ENCODE measurements around the gene EVL.
A peak's percentile ranks its signal among the peaks of the same experiment; 100 is the strongest.

Gene EVL

GRCh38 chr14:100067481-100067880 is 2.3 kb downstream of the EVL start:
- DNase-seq (ENCODE audit: low read depth) = no peak

GRCh38 chr14:100067971-100068959 is 3.0 kb downstream of the EVL start:
- peak; percentile 80 for DNase-seq (ENCODE audit: low read depth)

- no peak for DNase-seq (ENCODE audit: low read depth)
These were observed 4.1 kb downstream of the EVL start for GRCh38 chr14:100069161-100069800.

GRCh38 chr14:100070310-100070709 is 5.1 kb downstream of the EVL start:
- no peak for DNase-seq (ENCODE audit: low read depth)

GRCh38 chr14:100071545-100071944 is 6.3 kb downstream of the EVL start:
- no peak for DNase-seq (ENCODE audit: low read depth)

- DNase-seq (ENCODE audit: low read depth) = no peak
These were observed 7.6 kb downstream of the EVL start for GRCh38 chr14:100072783-100073346.

- no peak for DNase-seq (ENCODE audit: low read depth)
These were observed 8.6 kb downstream of the EVL start for GRCh38 chr14:100073576-100074430.

GRCh38 chr14:100074431-100075100 is 9.3 kb downstream of the EVL start:
- DNase-seq (ENCODE audit: low read depth) = no peak

GRCh38 chr14:100075681-100076080 is 10.5 kb downstream of the EVL start:
- no peak for DNase-seq (ENCODE audit: low read depth)

GRCh38 chr14:100076133-100076532 is 10.9 kb downstream of the EVL start:
- DNase-seq (ENCODE audit: low read depth) = no peak

GRCh38 chr14:100076606-100077005 is 11.4 kb downstream of the EVL start:
- DNase-seq (ENCODE audit: low read depth) = no peak

GRCh38 chr14:100077441-100077840 is 12.2 kb downstream of the EVL start:
- DNase-seq (ENCODE audit: low read depth) = no peak

- DNase-seq (ENCODE audit: low read depth) = no peak
These were observed 13.1 kb downstream of the EVL start for GRCh38 chr14:100078216-100078803.

- peak; percentile 73 for DNase-seq (ENCODE audit: low read depth)
These were observed 13.9 kb downstream of the EVL start for GRCh38 chr14:100078997-100079725.

GRCh38 chr14:100079726-100080005 is 14.4 kb downstream of the EVL start:
- no peak for DNase-seq (ENCODE audit: low read depth)

- DNase-seq (ENCODE audit: low read depth) = no peak
These were observed 15.0 kb downstream of the EVL start for GRCh38 chr14:100080206-100080605.

- no peak for DNase-seq (ENCODE audit: low read depth)
These were observed 16.9 kb downstream of the EVL start for GRCh38 chr14:100081997-100082625.

GRCh38 chr14:100082723-100083122 is 17.5 kb downstream of the EVL start:
- no peak for DNase-seq (ENCODE audit: low read depth)

GRCh38 chr14:100083706-100084105 is 18.5 kb downstream of the EVL start:
- DNase-seq (ENCODE audit: low read depth) = no peak

- DNase-seq (ENCODE audit: low read depth) = no peak
These were observed 19.4 kb downstream of the EVL start for GRCh38 chr14:100084591-100084990.
